ENCODE results near the gene DBX2.
"Not testable (repeated sequence)": the region's sequence is repeated elsewhere in the genome, so short reads cannot be mapped to it uniquely, and the experiment has no call there.

Gene DBX2

GRCh38 chr12:45050751-45051571 is at the start of gene DBX2:
Gene DBX2 (minus strand): TSS chr12:45051099. CDS start chr12:45050927, 172 bp downstream.
- no peak for DNase-seq (ENCODE audit: low read depth in 2 of 2)

DNA sequence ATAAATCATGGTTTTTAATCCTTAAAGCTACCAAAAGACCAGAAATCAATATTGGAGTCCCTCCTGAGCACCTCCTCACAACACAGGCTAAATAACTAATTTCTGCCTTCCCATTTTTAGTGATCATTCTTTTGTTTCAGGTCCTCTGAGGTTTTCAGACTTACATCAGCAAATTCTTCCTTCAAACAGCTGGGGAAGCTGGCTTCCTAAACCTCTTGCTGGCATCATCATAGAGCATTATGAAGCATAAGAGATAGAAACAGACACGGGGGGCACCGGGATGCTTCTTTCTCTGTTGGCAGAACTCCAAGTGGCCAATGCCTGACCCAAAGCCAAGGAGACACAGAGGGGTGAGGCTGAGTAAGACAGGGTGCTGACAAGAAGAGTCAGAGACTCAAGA is 47.9 kb upstream of the DBX2 start:
- no peak for DNase-seq (ENCODE audit: low read depth in 2 of 2)

DNA sequence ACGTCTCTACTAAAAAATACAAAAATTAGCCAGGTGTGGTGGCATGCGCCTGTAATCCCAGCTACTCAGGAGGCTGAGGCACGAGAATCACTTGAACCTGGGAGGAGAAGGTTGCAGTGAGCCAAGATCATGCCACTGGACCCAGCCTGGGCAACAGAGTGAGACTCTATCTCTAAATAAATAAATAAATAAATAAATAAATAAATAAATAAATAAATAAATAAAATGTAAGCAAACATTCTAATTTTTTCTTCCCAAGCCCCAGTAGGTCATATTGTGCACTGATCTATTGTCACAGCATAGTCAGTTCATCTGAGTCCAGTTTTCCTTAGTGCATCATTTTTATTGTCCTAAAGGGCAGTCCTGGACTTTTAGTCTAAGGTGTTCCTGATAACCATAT is 44.5 kb upstream of the DBX2 start:
- DNase-seq (ENCODE audit: low read depth in 2 of 2) = not testable (repeated sequence)

DNA sequence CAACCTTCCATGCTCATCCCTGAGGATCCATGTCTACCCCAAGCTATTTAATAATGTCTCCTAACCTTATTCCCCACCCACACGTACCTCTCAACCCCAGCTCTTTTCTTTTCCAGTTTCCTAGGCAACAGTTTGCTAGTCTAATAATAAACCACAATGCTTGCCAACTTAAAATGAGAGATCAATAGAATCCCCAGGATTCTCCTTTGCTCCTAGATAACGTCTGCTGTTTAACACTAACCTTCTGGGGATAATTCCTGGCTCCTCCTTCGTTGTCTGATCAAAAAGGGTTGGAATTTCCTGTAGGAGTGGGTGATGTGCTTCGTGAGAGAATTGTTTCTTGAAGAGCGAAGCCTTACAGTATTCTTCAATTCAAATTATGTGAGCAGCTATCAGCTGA is 42.2 kb upstream of the DBX2 start:
- DNase-seq (ENCODE audit: low read depth in 2 of 2) = no peak

- no peak for DNase-seq (ENCODE audit: low read depth in 2 of 2)
Observed at GRCh38 chr12:45089411-45090075, 38.6 kb upstream of the DBX2 start.

GRCh38 chr12:45088608-45089007 is 37.7 kb upstream of the DBX2 start:
- no peak for DNase-seq (ENCODE audit: low read depth in 2 of 2)

- DNase-seq (ENCODE audit: low read depth in 2 of 2) = not testable (repeated sequence)
Observed at GRCh38 chr12:45084248-45084647, 33.3 kb upstream of the DBX2 start.

DNA sequence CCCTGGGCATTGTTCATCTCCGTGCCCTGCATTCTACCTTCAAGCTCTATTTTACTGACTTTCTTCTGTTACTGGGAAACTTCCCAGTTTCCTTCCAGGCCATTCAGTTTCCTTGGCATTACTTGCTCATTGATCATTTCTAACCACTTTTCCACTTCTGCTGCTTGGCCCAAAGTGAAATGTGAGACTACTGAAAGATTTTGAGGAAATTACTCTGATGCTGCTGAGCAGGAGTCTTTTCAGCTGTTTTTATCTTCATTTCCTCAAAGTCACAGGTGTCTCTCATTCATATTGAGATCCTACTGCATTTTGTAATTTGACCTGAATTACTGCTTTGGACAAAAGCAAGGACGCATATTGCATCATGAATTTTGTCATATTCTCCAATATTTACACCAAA is 26.4 kb upstream of the DBX2 start:
- DNase-seq (ENCODE audit: low read depth in 2 of 2) = no peak

GRCh38 chr12:45076417-45077026 is 25.6 kb upstream of the DBX2 start:
- no peak for DNase-seq (ENCODE audit: low read depth in 2 of 2)

DNA sequence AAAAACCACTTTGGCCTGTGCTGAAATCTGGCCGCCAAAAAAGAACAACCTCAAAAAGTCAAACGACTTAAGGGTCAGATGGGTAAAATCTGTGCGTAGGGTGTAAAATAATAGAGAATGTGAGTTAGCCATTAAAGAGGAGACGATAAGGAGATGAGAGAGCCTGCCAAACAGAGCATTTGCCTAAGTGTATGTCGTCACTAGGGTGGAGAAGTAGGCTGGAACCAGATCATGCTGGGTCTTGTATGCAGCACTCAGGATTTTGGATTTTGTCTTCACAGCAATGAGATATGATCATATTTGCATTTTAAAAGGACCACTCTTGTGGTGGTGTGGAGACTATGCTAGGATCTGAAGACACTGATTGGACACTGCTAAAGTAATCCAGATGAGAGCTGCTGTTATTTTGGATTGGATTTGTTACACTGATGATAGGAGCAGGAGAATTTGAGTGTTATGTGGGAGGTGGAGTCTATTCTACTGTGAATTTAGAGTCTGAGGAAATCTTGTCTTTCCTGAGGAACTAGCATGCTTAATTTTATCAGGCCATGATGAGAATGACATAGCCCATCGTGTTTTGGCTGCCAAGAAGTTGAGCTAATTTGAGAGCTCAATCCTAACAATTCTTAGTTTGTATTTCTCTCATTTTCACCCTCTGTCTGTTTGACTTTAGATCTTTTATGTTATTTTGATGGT is 24.8 kb upstream of the DBX2 start:
- no peak for DNase-seq (ENCODE audit: low read depth in 2 of 2)

GRCh38 chr12:45065125-45065626 is 14.3 kb upstream of the DBX2 start:
- DNase-seq (ENCODE audit: low read depth in 2 of 2) = no peak

DNA sequence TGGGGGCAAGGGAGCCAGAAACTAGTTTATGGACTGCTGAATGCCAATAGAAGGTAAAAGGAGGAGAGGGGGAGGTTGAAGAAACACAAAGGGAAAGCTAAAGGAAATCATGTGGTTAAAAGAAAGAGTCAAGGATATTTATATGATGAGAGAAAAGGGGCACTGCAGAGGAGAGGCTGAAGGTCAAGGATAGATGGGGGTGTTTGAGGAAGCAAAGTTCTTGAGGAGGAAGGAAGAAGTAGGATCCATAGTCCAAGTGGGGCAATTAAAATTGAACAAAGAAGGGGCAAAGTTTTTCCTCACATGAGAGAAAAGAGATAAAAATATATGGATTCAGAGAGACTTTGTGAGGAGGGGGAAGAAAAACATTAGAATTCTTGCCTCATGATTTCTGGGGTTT is 10.1 kb upstream of the DBX2 start:
- no peak for DNase-seq (ENCODE audit: low read depth in 2 of 2)

GRCh38 chr12:45051572-45052125 is 750 bp upstream of the DBX2 start:
- no peak for DNase-seq (ENCODE audit: low read depth in 2 of 2)

DNA sequence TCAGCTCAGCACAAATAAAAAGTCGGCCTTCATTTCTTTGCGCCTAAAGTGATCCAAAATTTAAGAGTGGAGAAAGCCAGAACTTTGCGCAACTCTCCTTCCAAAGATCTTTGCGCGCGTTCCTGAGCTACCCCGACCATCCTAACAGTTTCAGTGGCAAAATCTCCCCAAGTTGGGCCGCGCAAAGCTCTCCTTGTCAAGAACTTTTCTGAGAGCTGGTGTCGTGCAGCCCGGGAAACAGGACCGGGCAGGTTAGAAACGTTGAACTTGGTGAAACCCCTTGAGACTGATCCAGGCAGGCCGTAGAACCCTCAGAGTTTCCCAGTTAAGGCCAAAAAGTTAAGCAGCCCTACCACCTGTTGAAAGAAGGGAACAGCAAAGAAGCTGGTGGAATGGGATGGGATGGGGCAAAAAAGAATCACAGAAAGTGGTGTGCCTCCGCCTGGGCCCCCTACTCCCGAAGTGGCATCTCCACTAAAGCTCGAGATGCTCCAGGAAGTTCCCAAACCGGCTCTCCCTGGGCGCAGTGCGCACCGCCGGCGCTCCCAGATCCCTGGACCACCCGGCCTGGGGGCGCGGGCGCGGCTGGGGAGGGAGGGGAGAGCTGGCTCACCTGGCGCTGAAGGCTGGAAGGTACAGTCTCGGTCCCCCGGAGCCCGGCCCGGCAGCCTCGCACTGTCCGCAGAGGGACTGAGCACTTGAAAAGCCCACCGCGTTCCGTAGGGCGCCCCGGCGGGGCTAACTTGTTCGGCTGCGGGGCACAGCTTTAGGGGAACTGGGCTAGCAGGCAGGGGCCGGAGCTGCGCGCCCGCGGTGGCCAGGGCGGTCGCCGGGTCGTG is 768 bp downstream of the DBX2 start:
- DNase-seq (ENCODE audit: low read depth in 2 of 2) = no peak

DNA sequence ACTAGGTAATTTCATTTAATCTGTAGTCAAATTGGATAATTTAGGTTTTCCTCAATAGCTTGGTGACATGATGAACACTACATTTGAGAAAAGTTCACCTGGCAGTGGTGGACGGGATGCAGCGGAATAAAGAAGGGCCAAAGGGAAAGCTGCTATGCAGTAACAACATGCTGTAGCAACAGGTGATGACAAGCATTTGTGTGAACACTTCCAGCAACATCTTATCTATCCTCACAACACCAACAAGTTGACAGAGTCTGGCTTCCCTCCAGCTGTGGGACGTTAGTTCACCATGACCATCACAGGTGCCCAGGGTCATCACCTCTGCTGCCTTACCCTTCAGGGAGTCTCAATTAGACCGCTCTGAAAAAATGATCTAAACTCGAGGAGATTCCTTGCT is 8.3 kb downstream of the DBX2 start:
- no peak for DNase-seq (ENCODE audit: low read depth in 2 of 2)

- DNase-seq (ENCODE audit: low read depth in 2 of 2) = no peak
Observed at GRCh38 chr12:45040977-45041376, 9.9 kb downstream of the DBX2 start.

GRCh38 chr12:45039757-45040156 is 11.1 kb downstream of the DBX2 start:
- DNase-seq (ENCODE audit: low read depth in 2 of 2) = no peak

GRCh38 chr12:45034861-45035265 is 16.0 kb downstream of the DBX2 start:
- DNase-seq (ENCODE audit: low read depth in 2 of 2) = no peak

- DNase-seq (ENCODE audit: low read depth in 2 of 2) = no peak
Observed at GRCh38 chr12:45017916-45018315, 33.0 kb downstream of the DBX2 start.

DNA sequence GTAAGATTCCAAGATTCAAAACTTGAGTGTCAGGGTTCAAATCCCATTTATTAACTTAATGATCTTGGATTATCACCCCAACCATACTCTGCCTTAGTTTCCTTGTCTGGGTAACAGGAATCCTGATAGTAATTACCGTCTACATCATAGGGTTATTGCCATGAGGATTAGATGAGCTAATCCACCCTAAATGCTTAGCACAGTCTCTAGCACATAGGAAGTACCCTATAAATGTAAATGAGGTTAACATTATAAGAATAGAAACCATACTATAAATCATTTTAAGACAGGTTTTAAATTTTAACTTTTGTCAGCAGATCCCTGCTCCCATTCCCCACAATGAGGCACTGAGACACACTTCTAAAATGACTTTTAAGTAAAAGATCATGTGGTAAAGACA is 36.5 kb downstream of the DBX2 start:
- DNase-seq (ENCODE audit: low read depth in 2 of 2) = no peak

DNA sequence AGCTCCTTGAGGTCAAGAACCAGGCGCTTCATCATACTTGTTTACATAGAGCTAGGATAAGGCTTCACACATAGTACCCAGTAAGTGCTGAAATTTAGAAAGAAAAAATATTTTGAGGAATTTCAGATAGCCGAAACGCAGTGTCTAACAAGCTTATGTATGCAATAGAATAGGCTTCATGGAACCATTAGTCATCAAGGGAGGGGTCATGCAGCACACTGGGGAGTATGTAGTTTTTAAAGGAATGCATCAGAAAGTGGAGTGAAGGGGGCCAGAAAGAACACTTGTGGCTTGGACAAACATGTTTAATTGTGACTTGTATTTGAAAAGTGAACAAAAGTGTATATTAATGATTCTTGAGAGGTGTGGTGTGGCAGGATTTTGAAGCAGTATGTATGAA is 38.1 kb downstream of the DBX2 start:
- no peak for DNase-seq (ENCODE audit: low read depth in 2 of 2)
